GM19043 (cell line): ENCODE measurements around the gene DIP2C.
"Not testable (repeated sequence)": the region's sequence is repeated elsewhere in the genome, so short reads cannot be mapped to it uniquely, and the experiment has no call there.

Experiments
- ATAC-seq: cut with Tn5 transposase; IDR thresholded peaks from one replicate; pipeline ENCODE4 v1.9.1; 2021; ENCODE audit warnings: low read depth; ENCODE audit not compliant: unreplicated experiment

DIP2C gene

DNA sequence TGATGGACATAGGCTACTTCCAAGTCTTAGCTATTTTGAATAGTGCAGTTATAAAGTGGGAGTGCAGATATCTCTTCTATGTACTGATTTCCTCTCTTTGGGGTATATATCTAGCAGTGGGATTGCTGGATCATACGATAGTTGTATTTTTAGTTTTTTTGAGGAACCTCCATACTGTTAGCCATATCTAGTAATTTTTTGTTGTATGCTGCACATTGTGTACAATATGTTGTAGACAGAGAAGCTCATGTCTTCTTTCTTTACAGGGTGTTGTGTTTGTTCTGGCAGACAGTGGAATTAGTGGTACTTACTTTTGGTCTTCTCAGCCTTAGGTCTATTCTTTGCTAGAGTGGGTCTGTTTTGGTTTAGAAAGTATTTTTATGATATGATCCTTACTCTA is 13.7 kb upstream of the DIP2C start:
- ATAC-seq, result no peak

DNA sequence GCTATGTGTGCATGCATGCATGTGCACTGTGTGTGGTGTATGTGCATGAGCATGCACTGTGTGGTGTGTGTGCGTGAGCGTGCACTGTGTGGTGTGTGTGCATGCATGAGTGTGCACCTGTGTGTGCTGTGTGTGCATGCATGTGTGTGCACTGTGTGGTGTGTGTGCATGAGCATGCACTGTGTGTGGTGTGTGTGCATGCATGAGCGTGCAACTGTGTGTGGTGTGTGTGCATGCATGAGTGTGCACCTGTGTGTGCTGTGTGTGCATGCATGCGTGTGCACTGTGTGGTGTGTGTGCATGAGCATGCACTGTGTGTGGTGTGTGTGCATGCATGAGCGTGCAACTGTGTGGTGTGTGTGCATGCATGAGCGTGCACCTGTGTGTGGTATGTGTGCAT is 10.7 kb upstream of the DIP2C start:
- not testable (repeated sequence) for ATAC-seq

DNA sequence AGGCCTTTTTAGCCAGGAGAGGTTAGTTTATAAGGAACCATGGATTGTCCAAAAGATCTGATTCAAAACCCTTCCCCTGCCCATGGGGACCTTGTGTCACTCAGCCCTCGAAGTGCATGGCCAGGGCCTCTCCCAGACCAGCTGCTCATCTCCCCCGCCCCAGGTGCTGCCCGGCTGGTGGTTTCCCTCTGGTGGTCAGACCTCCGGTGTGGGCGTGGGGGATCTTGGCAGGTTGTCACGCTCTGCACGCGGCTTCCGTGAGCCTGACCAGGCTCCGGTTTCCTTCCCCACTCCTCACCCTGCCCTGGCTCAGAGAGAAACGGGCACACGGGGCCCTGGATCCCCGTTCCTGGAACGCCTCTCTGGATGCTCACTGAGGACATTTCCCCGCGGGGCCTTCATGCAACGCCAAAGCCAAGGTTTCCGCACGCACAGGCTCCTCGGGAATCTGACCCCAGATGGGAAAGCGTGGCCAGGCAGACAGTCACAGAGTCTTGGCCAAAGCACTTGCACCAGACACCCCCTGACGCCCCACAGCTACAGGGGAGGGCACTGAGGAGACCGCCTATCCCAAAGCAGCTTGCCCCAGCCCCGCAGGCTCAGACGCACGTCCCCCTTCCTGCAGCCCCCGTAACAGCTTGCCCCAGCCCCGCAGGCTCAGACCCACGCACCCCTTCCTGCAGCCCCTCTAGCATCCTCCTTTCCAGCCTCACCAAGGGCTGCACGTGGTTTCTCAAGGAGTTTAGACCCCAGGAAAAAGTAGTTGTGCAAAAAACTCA is 7.8 kb upstream of the DIP2C start:
- no peak for ATAC-seq

DNA sequence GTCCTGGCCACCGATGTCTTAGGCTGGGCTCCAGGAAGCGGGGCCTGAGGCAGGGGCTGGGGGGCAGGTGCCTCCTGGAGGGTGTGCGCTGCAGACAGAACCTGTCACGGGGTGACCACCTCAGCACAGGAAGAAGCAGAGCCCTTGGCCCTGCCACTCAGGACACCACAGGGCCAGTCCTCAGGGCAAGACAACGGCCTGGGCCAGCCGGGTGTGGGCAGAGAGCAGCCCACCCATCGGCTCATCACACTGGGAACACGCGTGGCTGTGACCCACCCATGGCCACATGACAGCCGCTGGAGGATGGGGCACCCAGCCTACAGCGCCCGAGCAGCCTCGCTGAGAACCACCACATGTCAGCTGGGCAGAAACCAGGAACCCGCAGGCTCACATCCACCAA is 5.9 kb upstream of the DIP2C start:
- no peak for ATAC-seq

DNA sequence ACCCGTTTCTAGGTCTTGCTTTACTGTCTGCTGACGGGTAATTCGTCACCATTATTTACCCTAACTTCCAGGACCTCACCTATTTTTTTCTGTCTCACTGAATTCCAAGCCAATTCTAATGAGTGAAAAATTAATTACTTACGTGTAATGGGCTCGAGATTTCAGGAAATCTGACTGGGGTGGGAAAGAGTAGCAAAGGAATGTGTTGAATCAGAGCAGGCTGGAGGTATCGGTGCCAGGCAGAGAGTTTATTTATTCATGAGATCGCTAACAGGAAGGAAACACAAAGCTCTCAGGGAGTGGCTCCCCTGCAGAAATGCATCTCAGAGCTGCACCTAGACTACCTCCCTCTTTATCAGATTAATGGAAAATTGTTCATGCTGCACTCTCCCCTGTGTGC is 4.0 kb upstream of the DIP2C start:
- ATAC-seq, result no peak

DNA sequence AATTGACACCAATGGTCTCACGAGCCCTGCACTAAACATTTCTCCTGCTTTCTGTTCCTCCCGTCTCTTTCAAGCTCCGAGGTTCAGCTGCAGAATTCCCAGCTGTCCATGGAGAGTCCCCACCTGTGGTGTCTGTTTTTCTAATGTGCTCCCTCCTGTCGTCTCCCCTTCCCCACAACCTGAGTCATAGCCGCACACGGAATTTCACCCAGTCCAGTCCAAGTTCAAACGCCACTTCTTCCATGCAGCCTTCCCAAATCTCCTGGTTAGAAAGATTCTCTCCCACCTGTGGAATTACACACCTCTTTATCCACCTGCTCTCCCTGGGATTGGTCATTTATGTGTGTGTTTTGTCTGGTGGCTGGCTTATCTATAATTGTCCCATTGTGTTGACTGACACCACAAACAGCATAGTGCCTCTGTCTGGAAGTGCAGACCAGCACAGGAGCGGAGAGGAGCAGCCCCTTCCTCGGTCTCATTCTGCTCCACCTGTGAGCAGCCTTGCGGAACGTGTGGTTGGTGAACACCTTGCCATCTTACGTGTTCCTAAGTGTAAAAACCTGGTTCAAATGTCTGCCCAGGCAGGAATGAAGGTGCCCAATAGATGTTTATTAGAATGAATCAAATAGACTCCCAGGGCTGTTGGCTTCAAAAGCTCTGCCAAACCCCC is 3.3 kb upstream of the DIP2C start:
- ATAC-seq, result no peak

DNA sequence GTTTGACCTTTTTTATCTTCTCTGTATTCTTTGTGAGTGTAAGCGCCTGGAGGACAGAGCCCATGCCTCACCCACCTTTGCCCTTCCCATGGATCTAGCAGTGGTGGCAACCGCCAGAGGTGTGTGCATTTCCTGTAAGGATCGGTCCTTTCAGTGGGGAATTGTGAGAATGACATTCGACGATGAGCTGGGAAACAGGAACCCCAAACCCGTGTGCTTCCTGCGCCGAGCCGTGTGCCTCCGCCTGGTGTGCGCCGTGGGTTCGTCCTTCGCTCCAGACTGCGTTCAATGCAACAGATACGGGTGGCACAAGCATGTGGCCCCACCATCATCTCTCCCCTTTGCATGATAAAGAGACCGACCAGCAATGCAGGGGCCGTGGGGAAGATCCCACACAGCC is 1.7 kb upstream of the DIP2C start:
- no peak for ATAC-seq

DNA sequence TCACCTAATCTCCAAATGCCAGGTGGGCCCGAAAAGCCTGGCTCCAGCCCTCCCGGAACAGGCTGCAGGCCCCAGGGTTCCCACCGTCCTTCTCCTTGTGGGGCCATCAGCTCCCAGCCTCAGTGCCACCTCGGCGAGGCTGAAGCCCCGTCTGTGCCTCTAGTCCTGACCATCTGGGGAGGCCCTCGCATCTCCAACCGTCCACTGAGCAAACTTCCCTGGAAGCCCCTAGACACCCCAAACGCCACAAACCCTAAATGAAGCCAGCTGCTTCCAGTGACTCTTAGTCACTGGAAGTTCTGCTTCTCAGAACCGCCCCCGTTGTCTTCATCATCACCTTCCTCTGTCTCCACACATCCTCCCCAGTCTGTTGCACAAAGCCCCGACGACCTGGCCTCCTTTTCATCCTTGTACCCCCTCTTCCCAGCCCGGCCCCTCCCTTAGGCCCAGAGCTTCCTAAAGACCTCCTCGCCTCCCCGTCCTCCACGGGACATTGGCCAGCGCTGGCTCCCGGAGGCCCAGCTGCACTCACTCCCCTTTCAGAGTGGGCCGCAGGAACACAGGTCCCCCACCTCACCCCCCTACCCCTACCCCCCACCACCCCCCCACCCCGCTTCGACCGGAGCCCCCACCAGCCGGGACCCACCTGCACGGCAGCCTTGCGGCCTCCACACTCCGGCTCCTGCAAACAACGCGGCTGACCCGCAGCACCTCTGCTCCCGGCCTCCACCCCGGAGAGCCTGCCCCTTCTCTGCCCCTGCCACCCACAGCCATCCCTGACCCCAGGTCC is 1.1 kb upstream of the DIP2C start:
- no peak for ATAC-seq

DNA sequence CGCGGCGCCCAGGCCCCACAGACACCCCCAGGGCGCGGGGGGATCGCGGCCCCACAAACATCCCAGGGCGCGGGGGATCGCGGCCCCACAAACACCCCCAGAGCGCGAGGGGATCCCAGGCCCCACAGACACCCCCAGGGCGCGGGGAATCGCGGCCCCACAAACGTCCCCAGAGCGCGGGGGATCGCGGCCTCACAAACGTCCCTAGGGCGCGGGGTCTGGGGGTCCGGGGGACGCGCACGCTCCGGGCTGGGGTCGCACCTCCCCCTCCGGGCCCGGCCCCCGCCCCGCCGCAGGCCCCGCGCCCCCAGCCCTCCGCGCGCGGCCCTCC is 382 bp downstream of the DIP2C start:
- no peak for ATAC-seq

DNA sequence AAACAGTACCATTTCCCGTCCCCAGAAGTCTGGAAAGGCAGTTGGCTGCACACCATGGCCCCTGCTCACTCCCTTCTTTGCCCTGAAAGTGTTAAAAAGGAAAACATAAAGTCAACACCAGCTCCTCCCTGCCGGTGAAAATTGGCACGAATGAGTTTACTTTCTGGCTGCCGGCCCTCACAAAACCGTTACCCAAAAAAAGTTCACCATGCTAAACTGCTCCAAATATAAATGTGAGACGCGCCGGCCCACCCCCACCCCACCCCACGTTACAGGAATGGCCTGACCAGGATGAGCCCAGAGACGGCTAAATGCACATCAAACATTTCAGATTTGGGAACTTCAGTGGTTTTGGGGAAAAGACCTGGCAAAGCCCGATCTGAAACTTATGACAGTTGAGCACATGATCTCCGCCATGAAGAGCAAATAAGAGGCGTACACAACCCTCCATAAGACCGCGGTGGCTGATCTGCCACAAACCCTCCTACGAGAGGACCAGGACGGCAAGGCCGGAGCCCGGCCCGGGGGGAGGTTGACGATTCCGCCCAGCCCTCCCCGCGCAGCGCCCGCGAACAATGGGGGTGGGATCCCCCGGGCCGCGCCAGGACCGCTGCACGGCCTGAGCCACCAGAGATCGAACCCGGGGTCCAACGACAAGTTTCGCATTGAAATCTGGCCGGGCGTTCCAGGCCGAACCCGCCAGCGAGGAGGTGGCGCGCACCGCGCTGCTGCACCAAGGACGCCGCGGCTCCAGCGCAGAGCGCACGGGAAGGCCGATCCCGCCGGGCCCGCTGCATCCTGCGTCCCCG is 952 bp downstream of the DIP2C start:
- ATAC-seq, result no peak

DNA sequence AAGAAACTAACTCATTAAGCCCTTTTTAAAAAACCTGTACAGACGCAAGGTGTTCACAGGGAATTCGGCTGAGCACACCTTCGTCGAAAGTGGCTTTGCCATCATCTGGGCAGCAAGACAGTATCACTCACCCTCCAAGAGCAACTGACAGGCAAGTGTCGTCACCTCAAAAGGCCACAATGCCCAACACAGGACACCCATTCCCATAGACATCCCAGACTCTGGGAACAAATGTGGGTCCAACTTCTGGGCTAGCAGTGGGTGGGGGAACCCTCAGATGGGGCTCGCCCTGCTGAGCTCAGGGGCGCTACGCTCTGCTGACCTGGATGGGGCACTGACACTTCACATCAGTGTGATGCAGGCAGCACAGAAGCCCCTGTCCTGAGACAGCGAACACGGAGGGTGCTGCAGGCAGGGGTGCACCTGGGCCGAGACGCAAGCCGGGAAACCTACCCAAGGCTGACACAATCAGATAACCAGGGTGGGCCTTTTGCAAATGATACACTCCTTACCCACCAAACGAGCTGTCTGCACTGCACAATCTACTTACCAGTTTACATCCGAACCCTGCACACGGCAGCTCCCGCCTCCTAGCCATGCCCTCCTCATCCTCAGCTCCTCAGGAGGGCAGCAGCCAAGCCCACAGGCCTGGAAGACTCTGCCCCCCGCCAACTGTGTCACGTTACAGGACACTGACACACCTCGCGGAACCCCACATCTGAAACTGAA is 1.7 kb downstream of the DIP2C start:
- ATAC-seq, result no peak

DNA sequence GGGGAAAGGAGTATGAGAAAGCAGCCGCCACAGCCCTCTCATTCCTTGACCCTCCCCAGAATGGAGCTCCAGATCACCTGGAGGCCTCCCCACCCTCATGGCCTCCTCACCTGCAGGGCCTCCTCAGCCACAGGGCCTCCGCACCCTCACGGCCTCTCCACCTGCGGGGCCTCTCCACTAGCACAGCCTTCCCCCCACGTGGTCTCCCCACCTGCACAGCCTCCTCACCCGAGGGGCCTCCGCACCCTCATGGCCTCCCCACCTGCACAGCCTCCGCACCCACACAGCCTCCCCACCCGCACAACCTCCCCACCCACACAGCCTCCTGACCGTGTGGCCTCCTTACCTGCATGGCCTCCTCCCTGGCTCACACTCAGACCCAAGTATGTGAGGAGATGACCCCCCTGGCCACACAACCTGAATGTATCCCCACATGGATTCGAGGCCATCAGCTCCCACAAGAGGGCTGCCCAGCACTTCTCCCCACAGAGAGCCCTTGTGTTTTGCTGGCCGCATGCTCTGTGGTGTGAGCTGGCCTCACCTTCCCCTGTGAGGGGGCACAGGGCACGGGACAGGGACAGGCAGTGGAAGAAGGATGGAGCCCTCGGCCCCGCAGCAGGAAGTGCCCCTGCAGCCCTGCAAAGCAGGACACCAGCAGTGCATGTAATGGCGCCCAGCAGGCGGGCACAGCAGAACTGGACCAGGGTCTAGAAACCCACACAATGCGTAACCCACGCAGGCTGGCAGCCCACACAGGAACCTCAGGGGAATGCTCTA is 3.1 kb downstream of the DIP2C start:
- no peak for ATAC-seq

DNA sequence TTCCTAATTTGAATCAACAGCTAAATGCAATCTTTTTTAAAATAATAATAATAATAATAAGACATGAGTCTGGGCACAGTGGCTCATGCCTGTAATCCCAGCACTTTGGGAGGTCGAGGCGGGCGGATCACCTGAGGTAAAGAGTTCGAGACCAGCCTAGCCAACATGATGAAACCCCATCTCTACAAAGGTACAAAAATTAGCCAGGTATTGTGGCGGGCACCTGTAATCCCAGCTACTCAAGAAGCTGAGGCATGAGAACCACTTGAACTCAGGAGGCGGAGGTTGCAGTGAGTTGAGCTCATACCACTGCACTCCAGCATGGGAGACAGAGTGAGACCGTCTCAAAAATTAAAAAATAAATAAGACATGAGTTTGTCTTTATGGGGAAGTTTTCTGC is 3.9 kb downstream of the DIP2C start:
- no peak for ATAC-seq

DNA sequence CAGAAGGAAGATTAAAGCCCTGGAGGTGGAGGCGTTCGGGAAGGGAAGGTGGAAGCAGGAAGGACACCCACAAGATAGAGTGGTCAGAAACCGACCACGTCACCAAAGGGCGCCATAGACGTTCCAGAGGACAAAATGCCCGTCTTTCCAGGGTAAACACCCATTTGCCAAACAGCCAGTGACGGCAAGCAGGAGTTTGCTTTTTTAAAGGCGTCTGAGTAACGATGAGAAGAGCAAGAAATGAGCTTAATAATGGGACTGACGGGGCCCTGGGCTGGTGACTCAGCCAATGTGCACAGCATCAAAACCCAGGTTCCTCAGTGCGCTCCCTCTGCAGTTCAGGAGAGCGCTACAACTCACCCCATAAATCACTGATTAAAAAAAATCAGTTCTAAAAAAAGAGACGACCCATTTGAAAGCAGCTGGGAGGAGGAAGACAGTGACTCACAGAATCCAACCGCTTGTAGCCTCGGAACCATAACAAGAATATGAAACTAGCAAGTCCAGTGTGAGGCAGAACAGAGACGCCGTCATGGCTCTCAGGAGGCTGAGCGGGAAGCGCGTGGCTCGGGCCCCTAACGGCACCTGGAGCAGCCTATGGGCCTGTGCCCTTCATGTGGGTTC is 5.9 kb downstream of the DIP2C start:
- ATAC-seq, result no peak

DNA sequence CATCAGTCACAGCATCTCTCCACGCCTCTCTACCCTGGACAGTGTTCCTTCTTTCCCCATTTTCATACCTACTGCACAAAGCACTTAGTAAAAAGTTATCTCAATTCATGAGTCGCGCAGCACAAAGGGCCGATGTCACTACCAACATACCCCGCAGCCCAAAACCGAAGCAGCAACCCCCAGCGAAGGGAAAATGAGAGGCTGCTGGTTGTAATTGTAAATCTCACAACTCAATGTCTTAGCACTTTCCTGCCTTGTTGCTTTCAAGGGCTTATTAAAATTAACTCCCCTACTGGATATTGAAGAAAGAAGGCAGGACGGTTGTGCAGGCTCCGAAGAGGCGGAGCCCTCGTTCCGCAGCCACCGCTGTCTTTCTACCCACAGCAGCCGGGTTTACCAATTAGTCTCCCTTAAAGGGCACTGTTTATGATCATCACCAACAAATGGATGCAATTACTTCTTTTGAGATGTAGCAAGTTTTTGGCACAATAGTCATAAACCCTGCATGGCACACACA is 6.5 kb downstream of the DIP2C start:
- ATAC-seq, result no peak

DNA sequence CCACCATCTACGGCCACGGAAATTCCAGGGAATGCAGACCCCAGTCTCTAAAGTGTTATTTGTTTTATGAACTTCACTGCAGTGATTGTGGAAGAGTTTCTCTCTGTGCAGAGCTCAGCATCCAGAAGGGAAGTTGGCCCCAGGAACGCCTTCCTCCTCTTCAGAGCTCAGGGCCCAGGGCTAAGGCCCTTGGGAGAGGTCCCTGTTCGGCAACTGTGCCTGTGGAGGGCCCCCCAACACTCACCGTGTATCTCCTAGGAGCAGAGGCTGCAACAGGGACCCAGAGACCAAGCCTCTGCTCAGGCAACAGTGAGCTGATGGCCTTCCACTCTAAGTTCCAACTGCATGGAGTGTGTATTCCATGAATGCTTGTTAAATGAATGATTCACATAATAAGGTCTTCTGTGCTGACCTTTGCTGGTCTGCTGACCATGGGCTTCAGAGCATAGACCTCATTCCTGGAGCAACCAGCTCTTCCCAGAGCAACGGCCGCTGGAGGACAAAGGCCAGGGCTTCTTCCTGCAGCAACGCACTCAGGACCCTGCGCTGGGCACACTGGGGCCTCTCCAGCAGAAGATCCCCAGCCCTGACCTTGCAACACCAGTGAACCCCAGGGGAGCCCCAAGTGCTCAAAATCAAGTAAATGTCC is 7.7 kb downstream of the DIP2C start:
- ATAC-seq, result no peak

DNA sequence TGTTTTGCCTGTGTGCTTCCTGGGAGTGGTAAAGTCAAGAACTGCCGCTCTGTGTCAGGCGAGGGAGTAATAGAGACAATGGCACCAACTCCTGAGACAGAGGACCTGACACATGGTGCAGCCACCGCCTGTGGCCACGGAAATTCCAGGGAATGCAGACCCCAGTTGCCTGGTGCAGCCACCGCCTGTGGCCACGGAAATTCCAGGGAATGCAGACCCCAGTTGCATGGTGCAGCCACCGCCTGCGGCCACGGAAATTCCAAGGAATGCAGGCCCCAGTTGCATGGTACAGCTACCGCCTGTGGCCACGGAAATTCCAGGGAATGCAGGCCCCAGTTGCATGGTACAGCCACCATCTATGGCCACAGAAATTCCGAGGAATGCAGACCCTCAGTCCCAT is 8.7 kb downstream of the DIP2C start:
- no peak for ATAC-seq

DNA sequence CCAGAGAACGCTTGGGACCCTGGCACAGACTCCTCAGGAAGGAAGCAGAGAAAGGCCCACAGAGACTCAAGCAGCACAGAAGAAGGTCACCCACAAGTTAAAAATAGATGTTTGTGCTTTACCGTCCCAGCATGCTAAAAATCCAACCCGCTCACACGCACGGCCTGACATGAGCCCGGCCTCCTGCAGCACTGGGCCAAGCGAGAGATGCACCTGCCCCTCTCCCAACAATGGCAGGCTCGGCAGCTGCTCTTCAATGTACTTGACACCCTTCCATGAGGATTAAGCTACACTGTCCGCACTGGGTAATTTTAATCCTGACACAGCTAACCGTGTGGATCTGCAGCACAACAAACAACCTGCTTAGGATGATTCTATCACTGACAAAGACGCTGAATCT is 9.3 kb downstream of the DIP2C start:
- no peak for ATAC-seq
